ENCODE results near the gene ZDHHC24. TPM values are rescaled to one million over a fixed set of nuclear protein-coding genes. Genes with fewer than 3 reads are reported as not detected.

Gene ZDHHC24
- total RNA-seq, 2 experiments from 2014 or later = 11.9 to 35.1 TPM

GRCh38 chr11:66561178-66561974 lies 15.5 kb upstream of the ZDHHC24 start:
- Histone ChIP-seq H3K36me3 (ENCODE audit: insufficient read depth, low read length) (no peaks in the 10 kb centered on the region), H3K4me1 (ENCODE audit: insufficient read depth, low read length, poor library complexity, severe bottlenecking) (no peaks in the 10 kb centered on the region), H3K79me2 (ENCODE audit: insufficient read depth, low read depth, low read length) (no peaks in the 10 kb centered on the region), H3K4me2 (ENCODE audit: low read length) (no peak overlapping the region), H3K9me3 (ENCODE audit: low read length) (no peaks in the 10 kb centered on the region), H2AFZ (ENCODE audit: low read length) (no peak overlapping the region), H4K20me1 (ENCODE audit: insufficient read depth, low read length) (no peaks in the 10 kb centered on the region), H3K9me2 (ENCODE audit: insufficient read depth, low read length) (no peaks in the 10 kb centered on the region), H3K4me3 (ENCODE audit: low read depth, low read length, poor library complexity, severe bottlenecking) (no peak overlapping the region), H3K27ac (ENCODE audit: low read depth, low read length, poor library complexity, severe bottlenecking) (no peak overlapping the region)
- CTCF ChIA-PET (ENCODE audit: unreplicated experiment) = interaction anchor here (0.5 kb wide), 1 partner anchor 9 kb away, joined by 4 read pairs; no protein-coding TSS in a partner anchor
- TF ChIP-seq EZH2phosphoT487 (IDR thresholded peaks at IDR 0.05; ENCODE audit: borderline replicate concordance, low read depth, low read length) = no peak
- no peak for TF ChIP-seq CTCF (conservative IDR thresholded peaks at IDR 0.05; ENCODE audit: low read length)
- intact Hi-C loops (cut with micrococcal nuclease; ENCODE audit: unreplicated experiment) = no loop called here
- POLR2A ChIA-PET = interaction anchor here (1.3 kb wide), 1 partner anchor 58 kb away, joined by 3 read pairs; no protein-coding TSS in a partner anchor
- no TSS peak for BruUV-seq (replicated peaks)
- DNase-seq (ENCODE audit: low spot score) = no peak

- no peaks in the 10 kb centered on the region for H4K20me1 ChIP-seq (ENCODE audit: insufficient read depth, low read length)
- POLR2A ChIA-PET = no interaction called here
- H3K4me1 ChIP-seq (ENCODE audit: insufficient read depth, low read length, poor library complexity, severe bottlenecking) = no peaks in the 10 kb centered on the region
- no peaks in the 10 kb centered on the region for H3K9me2 ChIP-seq (ENCODE audit: insufficient read depth, low read length)
- DNase-seq (ENCODE audit: low spot score) = no peak
- BruUV-seq (replicated peaks) = no TSS peak
- no peak overlapping the region for H3K27ac ChIP-seq (ENCODE audit: low read depth, low read length, poor library complexity, severe bottlenecking)
- intact Hi-C loops (cut with micrococcal nuclease; ENCODE audit: unreplicated experiment) = no loop called here
- H3K9me3 ChIP-seq (ENCODE audit: low read length) = no peaks in the 10 kb centered on the region
- no peaks in the 10 kb centered on the region for H3K36me3 ChIP-seq (ENCODE audit: insufficient read depth, low read length)
- no peak overlapping the region for H3K4me3 ChIP-seq (ENCODE audit: low read depth, low read length, poor library complexity, severe bottlenecking)
- no peaks in the 10 kb centered on the region for H3K79me2 ChIP-seq (ENCODE audit: insufficient read depth, low read depth, low read length)
- H2AFZ ChIP-seq (ENCODE audit: low read length) = no peak overlapping the region
- H3K4me2 ChIP-seq (ENCODE audit: low read length) = no peak overlapping the region
- TF ChIP-seq CTCF (conservative IDR thresholded peaks at IDR 0.05; ENCODE audit: low read length) (no peak), EZH2phosphoT487 (IDR thresholded peaks at IDR 0.05; ENCODE audit: borderline replicate concordance, low read depth, low read length) (no peak)
- CTCF ChIA-PET (ENCODE audit: unreplicated experiment) = no interaction called here
These were observed 14.2 kb upstream of the ZDHHC24 start for GRCh38 chr11:66559866-66560676.

Measured in OCI-LY7 (cell line).